ENCODE data around the gene PLPPR3. TPM values are rescaled to one million over a fixed set of nuclear protein-coding genes. Genes with fewer than 3 reads are reported as not detected.
"Not testable (repeated sequence)": the region's sequence is repeated elsewhere in the genome, so short reads cannot be mapped to it uniquely, and the experiment has no call there.

Gene PLPPR3
- total RNA-seq, 1 donor from 2014 or later, result not detected

DNA sequence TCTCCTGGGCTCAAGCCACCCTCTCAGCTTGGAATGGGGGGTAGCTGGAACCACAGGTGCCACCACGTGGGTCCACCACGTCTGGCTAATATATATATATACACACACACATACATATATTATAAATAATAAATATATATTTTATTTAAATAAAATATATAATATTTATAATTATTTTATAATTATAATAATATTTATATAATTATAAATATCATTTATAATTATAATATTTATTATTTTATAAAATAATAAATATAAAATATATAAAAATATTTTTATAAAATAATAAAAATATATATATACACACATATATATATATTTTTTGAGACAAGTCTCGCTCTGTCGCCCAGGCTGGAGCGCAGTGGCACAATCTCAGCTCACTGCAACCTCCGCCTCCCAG, 32.8 kb upstream of the PLPPR3 start:
- intact Hi-C loops (cut with micrococcal nuclease), result no loop called here

DNA sequence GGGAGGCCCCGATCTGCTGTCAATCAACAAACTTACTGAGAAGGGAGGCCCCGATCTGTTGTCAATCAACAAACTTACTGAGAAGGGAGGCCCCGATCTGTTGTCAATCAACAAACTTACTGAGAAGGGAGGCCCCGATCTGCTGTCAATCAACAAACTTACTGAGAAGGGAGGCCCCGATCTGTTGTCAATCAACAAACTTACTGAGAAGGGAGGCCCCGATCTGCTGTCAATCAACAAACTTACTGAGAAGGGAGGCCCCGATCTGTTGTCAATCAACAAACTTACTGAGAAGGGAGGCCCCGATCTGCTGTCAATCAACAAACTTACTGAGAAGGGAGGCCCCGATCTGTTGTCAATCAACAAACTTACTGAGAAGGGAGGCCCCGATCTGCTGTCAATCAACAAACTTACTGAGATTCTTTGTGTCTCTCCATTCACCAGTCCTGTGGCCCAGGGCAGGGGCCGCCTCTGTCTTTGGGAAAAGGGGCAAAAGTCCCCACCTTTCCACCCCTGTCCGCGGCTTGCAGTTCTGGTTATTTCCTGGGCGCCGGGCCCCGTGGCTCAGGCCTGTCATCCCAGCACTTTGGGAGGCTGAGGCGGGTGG, 32.0 kb upstream of the PLPPR3 start:
- intact Hi-C loops (cut with micrococcal nuclease), result not testable (repeated sequence)

DNA sequence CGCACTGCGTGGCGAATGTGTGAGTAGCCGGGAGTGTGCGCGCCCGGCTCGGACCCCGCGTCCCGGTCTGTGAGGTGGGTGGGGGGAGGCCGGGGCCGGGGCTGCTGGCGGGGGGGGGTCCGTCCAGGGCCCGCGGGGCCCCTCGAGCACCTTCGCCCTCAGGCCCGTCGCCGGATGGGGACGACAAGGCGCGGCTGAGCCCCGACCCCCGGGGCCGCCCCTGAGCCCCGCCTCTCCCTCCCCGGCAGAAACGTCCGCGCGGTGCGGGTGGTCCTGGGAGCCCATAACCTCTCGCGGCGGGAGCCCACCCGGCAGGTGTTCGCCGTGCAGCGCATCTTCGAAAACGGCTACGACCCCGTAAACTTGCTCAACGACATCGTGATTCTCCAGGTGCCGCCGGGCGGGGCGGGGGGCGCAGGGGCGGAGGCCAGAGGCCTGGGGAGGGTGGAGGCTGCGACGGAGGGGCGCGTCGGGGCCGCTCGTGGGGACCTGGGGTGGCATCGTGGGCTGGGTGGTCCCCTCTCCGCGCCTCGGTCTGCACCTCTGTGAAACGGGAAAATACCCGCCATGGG, 31.3 kb upstream of the PLPPR3 start:
- intact Hi-C loops (cut with micrococcal nuclease), result no loop called here

DNA sequence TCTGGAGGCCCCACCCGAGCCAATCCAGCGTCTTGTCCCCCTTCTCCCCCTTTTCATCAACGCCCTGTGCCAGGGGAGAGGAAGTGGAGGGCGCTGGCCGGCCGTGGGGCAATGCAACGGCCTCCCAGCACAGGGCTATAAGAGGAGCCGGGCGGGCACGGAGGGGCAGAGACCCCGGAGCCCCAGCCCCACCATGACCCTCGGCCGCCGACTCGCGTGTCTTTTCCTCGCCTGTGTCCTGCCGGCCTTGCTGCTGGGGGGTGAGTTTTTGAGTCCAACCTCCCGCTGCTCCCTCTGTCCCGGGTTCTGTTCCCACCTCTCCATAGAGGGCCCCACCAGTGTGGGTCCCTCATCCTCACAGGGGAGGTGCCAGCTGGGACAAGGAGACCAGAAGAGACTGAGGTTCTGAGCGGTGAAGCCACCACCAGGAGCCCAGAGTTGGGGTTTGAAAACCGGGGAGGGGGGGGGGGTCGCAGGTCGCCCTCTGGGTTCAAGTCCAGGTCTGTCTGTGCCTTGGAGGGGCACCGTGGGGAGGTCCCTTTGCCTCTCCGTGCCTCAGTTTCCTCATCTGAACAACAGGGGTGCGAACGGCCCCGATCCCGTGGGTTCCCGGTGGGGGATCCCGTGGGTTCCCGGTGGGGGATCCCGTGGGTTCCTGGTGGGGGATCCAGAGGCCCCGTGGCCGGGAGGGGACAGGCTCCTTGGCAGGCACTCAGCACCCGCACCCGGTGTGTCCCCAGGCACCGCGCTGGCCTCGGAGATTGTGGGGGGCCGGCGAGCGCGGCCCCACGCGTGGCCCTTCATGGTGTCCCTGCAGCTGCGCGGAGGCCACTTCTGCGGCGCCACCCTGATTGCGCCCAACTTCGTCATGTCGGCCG, 30.6 kb upstream of the PLPPR3 start, which contains the start of gene ELANE:
ELANE (plus strand) TSS at position 168 of the 878 bp plus-strand sequence; CDS start at position 194, 26 bp downstream.
- intact Hi-C loops (cut with micrococcal nuclease), result no loop called here

DNA sequence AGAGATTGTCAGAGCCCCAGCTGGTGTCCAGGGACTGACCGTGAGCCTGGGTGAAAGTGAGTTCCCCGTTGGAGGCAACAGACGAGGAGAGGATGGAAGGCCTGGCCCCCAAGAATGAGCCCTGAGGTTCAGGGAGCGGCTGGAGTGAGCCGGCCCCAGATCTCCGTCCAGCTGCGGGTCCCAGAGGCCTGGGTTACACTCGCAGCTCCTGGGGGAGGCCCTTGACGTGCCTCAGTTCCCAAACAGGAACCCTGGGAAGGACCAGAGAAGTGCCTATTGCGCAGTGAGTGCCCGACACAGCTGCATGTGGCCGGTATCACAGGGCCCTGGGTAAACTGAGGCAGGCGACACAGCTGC, 29.2 kb upstream of the PLPPR3 start:
- intact Hi-C loops (cut with micrococcal nuclease), result no loop called here

DNA sequence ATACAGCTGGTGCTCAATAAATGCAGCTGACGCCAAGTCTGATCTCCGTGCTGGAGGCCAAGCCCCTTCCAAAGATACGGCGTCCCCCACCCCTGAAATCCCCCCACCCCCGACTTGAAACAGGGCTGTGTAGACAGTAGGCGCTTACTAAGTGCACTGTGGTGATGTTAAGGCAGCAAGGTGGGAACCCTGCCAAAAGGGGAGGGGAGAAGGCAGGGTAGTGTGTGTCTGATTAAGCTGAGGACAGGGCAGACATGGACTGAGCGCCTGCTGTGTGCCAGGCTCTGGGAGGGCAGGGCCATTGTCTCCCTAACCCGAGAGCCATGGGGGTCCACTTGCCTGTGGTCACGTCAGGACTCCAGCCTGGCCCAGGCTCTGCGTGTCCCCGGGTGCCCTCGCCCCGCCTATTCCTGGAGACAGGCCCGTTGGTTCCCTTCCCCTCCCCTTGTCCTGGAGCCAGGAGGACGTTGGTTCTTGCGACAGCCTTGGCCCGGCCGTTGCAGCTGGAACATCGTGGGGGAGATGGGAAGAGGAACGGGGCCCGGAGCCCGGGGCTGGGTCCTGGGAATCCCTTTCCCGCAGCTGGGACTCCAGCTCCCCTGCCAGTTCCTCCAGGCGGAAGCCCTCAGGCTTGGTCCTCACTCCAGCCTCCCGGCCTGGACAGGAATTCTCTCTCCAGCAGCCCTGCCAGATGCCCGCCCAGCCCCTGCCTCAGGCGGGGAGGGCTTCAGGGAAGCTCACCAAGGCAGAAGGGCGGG, 28.6 kb upstream of the PLPPR3 start:
- intact Hi-C loops (cut with micrococcal nuclease), result no loop called here

DNA sequence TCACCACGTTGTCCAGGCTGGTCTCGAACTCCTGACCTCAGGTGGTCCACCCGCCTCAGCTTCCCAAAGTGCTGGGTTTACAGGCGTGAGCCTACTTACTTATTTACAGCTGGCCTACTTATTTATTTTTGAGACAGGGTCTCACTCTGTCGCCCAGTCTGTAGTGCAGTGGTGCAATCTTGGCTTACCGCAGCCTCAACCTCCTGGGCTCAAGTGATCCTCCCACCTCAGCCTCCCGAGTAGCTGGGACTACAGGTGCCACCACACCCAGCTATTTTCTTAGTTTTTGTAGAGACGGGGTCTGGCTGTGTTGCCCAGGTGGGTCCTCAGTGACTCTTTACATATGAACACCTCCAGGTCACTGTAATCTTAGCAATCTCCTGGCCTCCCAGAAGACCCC, 27.4 kb upstream of the PLPPR3 start:
- intact Hi-C loops (cut with micrococcal nuclease), result not testable (repeated sequence)

DNA sequence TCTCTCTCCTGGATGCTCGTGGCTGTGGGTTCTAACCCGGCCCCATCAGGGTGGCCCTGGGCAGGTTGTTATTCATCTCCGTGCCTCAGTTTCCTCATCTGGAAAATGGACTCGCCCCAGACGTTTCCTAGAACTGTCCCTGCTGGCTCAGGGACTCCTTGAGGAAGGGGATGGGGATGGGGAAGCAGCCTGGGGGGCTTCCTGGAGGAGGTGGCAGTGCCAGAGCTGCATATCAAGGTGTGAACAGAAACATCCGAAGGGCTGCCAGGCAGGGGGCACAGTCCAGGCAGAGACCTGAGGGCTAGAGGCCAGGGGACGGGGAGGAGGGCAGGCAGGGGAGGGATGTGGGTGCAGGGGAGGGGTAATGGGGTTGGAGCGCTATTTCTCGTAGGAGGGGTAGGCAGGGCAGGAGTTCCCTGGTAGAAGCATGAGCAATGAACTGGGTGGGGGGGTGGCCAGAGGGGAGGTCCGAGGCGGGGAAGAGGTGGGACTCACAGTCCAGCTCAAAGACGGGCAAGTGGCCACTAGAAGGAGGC, 26.7 kb upstream of the PLPPR3 start:
- intact Hi-C loops (cut with micrococcal nuclease), result no loop called here

DNA sequence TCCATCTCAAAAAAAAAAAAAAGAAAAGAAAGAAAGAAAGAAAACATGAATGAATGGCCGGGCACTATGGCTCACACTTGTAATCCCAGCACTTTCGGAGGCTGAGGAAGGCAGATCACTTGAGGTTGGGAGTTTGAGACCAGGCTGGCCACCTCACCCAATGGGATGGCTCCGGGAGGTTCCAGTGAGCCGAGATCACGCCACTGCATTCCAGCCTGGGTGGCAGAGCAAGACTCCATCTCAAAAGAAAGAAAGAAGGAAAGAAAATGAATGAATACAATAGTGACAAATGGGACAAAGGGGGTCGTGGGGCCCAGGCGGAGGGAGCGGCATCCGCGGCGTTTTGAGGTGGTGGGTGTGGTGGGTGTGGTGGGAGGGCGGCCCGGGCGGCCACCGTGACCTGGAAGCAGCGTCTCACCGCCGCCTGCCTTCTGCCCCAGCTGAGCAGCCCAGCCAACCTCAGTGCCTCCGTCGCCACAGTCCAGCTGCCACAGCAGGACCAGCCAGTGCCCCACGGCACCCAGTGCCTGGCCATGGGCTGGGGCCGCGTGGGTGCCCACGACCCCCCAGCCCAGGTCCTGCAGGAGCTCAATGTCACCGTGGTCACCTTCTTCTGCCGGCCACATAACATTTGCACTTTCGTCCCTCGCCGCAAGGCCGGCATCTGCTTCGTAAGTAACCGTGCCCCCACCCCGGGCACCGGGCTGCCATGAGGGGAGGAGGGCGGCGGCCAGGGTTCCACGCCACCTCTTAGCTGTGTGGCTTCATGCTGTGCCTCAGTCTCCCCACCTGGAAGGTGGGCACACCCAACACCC, 24.2 kb upstream of the PLPPR3 start:
- intact Hi-C loops (cut with micrococcal nuclease), result no loop called here

DNA sequence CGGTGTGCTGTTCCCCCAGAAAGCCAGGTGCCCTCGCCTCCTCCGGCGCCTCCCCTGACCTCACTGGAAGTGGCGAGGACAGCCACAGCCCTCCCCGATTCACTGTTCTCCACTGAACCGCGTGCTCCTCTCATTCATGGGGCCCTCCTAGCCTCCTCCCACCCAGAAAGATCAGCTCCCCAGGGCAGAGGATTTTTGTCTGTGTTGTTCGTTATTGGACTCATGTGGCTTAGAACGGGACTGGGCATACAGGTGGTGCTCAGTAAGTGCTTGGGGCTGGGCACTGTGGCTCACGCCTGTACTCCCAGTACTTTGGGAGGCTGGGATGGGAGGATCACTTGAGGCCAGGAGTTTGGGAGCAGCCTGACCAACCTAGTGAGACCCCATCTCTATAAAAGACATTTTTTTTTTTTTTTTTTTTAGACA, 22.8 kb upstream of the PLPPR3 start:
- intact Hi-C loops (cut with micrococcal nuclease), result no loop called here

DNA sequence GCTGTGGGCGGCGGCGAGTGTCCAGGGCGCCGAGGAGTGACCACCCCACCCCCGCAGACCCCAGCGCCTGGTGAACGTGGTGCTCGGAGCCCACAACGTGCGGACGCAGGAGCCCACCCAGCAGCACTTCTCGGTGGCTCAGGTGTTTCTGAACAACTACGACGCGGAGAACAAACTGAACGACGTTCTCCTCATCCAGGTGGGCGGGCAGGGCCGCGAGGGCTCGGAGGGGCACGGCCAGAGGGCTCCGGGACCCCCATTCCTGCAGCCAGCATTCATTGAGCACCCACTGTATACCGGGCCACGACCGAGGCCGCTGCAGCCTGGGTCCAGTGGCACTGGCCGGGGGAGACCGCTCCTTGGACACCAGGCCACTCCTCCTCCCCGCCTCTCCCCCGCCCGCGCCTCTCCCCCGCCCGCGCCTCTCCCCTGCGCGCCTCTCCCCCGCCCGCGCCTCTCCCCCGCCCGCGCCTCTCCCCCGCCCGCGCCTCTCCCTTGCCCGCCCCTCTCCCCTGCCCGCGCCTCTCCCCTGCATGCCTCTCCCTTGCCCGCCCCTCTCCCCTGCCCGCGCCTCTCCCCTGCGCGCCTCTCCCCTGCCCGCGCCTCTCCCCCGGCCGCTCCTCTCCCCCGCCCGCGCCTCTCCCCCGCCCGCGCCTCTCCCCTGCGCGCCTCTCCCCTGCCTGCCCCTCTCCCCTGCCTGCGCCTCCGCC, 22.2 kb upstream of the PLPPR3 start:
- intact Hi-C loops (cut with micrococcal nuclease), result no loop called here

DNA sequence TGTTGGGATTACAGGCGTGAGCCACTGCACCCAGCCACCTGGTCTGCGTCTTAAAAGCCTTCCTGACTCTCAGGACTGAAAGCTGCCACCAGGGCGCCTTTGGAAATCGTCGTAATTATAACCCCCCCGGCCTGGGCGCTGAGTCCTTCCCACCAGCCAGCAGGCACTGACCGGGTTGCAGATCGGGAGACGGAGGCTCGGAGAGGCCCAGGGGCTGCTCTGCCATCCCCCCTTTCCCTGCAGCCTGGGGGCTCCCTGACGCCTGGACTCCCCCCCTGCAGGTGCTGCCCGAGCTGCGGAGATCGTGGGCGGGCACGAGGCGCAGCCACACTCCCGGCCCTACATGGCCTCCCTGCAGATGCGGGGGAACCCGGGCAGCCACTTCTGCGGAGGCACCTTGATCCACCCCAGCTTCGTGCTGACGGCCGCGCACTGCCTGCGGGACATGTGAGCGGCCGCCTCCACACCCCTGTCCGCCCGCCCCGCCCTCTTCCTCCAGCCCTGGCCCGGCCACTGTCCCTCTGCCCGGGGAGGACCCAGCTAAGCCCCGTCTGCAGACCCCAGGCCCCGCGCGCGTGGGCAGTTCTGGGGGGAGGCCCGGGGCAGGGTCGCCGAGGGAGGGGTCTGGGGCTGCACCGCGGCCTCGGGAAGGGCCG, 21.6 kb upstream of the PLPPR3 start:
- intact Hi-C loops (cut with micrococcal nuclease), result no loop called here

DNA sequence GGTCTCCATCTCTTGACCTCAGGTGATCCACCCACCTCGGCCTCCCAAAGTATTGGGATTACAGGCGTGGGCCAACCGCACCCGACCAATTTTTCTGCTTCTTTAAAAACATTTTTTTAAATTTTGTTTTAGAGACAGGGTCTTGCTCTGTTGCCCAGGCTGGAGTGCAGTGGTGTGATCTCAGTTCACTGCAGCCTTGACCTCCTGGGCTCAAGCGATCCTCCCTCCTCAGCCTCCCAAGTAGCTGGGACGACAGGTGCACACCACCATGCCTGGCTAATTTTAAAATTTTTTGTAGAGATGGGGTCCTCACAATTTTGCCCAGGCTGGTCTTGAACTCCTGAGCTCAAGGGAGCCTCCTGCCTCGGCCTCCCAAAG, 21.0 kb upstream of the PLPPR3 start:
- intact Hi-C loops (cut with micrococcal nuclease), result not testable (repeated sequence)

DNA sequence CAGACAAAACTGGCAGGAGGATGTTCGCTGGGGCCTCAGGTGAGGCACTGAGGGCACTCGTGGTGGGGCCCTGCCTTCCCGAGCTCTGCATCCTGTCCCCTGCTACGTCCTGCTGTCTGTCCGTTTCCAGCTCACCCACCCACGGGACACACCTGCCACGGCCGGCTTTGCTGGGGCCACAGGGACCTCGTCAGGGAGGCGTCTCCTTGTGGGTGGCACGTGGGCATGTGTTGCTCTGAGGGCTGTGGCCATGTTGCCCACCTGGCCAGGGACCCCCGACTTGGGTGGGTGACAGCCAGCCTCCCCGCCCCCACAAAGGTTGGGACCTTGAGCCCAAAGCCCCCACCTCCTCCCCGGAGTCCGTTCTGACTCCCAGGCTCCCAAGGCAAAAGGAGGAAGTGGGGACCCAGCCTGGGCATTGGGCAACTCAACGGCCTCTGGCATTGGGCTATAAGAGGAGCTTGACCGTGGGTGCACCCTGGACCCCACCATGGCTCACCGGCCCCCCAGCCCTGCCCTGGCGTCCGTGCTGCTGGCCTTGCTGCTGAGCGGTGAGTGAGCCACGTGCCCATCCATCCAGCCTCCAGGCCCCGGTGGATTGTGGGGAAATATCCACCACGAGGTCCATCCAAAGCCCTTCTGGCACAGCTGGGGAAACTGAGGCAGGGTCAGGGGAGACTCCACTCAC, 18.9 kb upstream of the PLPPR3 start, which contains the start of gene PRTN3:
PRTN3 (plus strand) TSS at position 481 of the 688 bp plus-strand sequence; CDS start at position 491, 10 bp downstream.
- intact Hi-C loops (cut with micrococcal nuclease), result no loop called here

DNA sequence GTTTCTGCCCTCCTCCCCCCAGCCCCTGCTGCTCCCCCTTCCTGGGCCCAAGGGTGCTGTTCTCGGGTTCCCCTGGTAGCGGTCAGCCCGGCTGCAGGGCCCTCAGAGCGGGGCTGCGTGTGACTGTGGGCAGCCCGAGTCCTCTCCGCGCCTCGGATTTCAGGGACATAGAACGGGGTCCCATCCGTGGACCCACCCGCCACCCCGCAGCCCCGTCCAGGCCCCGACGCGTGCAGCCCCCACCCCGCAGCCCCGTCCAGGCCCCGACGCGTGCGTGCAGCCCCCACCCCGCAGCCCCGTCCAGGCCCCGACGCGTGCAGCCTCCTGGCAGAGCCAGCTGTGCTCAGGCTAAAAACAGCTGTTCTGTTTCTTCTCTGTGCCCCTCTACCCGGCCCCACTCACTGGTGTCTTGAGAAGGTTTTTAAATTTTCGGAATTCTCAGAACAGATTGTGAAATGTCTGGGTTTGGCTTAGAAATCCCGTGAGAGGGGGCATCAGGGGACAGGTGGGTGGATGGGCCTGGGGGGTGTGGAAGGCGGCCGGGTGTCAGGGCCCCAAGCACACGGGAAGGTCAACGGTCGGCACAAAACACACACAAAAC, 13.6 kb upstream of the PLPPR3 start:
- intact Hi-C loops (cut with micrococcal nuclease), result no loop called here

DNA sequence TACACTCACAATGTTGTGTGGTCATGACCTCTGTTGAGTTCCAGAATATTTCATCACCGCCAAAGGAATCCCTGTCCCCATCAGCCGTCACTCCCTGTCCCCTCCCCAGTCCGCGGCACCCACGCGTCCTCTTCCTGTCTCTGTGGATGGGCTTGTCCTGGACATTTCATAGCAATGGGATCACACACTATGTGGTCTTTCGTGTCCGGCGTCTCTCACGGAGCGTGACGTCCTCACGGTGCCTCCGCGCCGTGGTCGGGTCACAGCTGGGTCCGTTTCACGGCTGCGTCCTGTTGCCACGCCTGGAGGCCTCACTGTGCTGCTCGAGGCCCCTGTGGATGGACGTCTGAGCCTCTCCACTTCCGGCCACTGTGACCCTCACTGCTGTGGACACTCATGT, 12.5 kb upstream of the PLPPR3 start:
- intact Hi-C loops (cut with micrococcal nuclease), result no loop called here

DNA sequence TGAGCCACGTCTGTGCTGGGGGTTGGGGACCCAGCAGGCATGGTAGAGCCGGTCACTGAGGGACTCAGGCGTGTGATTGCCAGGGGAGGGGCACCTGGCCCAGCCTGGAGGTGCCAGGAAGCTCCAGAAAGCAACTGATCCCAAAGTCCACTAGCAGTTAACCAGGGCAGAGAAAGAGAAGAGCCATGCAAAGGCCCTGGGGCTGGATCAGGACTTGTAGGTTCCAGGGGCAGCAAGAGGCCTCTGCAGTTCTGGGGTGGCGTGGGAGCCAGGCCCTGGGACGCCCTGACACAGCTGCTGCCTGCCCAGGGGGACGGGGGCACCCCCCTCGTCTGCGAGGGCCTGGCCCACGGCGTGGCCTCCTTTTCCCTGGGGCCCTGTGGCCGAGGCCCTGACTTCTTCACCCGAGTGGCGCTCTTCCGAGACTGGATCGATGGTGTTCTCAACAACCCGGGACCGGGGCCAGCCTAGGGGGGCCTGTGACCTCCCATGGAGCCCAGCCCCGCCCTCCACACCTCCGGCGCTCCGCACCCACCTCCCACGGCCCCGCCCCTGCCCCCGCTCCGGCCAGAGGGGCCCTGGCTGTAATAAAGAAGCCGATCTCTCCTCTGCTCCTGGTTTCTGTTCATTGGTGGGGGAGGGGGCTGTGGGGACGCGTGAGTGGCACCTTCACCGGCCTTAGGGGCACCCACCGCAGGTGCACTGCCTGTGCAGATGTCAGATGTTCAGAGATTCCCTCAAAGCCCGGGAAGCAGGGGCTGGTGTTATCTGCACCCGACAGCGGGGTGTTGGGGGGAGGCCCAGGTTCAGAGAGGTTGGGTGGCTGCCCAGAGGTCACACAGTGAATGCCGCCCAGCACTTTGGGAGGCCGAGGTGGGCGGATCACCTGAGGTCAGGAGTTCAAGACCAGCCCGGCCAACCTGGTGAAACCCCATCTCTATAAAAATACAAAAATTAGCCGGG, 9.9 kb upstream of the PLPPR3 start:
- intact Hi-C loops (cut with micrococcal nuclease), result no loop called here
